ENCODE data around the gene TAB3.

Gene TAB3

GRCh38 chrX:30910124-30910860 lies 21.2 kb upstream of the TAB3 start:
- H3K9ac ChIP-seq, result no peak overlapping the region
- no peak for TF ChIP-seq Cebpa-rat (IDR thresholded peaks at IDR 0.05)
- no peak overlapping the region for H3K4me3 ChIP-seq

GRCh38 chrX:30906726-30907125 lies 17.7 kb upstream of the TAB3 start:
- no peak overlapping the region for H3K4me2 ChIP-seq
- no peak for TF ChIP-seq Cebpa-rat (IDR thresholded peaks at IDR 0.05)
- H3K9me3 ChIP-seq, result peaks cover under 1% of the 10 kb centered on the region; the same call in 1 of the 2 replicates
- H3K27me3 ChIP-seq, result no peaks in the 10 kb centered on the region
- H3K36me3 ChIP-seq, result no peaks in the 10 kb centered on the region
- H3K9ac ChIP-seq, result no peak overlapping the region
- H3K27ac ChIP-seq, result no peak overlapping the region; the same call in 1 of the 2 replicates
- H4K20me1 ChIP-seq, result no peaks in the 10 kb centered on the region
- H3K4me3 ChIP-seq, result no peak overlapping the region
- peaks cover 53% of the 10 kb centered on the region for H3K4me1 ChIP-seq

More at GRCh38 chrX:30910124-30910860, 21.2 kb upstream of the TAB3 start:
- Histone ChIP-seq H3K36me3 (no peaks in the 10 kb centered on the region), H3K9me3 (no peaks in the 10 kb centered on the region; the same call in 1 of the 2 replicates), H3K4me1 (peaks cover 24% of the 10 kb centered on the region), H4K20me1 (no peaks in the 10 kb centered on the region), H3K27ac (no peak overlapping the region), H3K27me3 (no peaks in the 10 kb centered on the region), H3K4me2 (peak overlapping the region; percentile 34)

GRCh38 chrX:30905321-30905720 lies 16.3 kb upstream of the TAB3 start:
- Histone ChIP-seq H3K27me3 (no peaks in the 10 kb centered on the region), H3K4me3 (no peak overlapping the region), H3K4me2 (peak overlapping the region; percentile 61), H3K27ac (peak overlapping the region; percentile 78), H3K9me3 (peaks cover 7% of the 10 kb centered on the region; the same call in 1 of the 2 replicates), H4K20me1 (no peaks in the 10 kb centered on the region), H3K36me3 (no peaks in the 10 kb centered on the region), H3K4me1 (peaks cover 50% of the 10 kb centered on the region), H3K9ac (no peak overlapping the region)
- no peak for TF ChIP-seq Cebpa-rat (IDR thresholded peaks at IDR 0.05)

- H3K9me3 ChIP-seq, result peaks cover 7% of the 10 kb centered on the region; the same call in 1 of the 2 replicates
- H3K27ac ChIP-seq, result peak overlapping the region; percentile 78
- no peak overlapping the region; the same call in 1 of the 2 replicates for H3K4me3 ChIP-seq
- H3K9ac ChIP-seq, result peak overlapping the region; percentile 55
- H4K20me1 ChIP-seq, result no peaks in the 10 kb centered on the region
- H3K4me2 ChIP-seq, result peak overlapping the region; percentile 61
- no peaks in the 10 kb centered on the region for H3K27me3 ChIP-seq
- H3K36me3 ChIP-seq, result no peaks in the 10 kb centered on the region
- TF ChIP-seq Cebpa-rat (IDR thresholded peaks at IDR 0.05), result no peak
- peaks cover 50% of the 10 kb centered on the region for H3K4me1 ChIP-seq
Observed at GRCh38 chrX:30904632-30905031, 15.6 kb upstream of the TAB3 start.

- H3K9ac ChIP-seq, result peak overlapping the region; percentile 55
- H3K36me3 ChIP-seq, result no peaks in the 10 kb centered on the region
- H4K20me1 ChIP-seq, result no peaks in the 10 kb centered on the region
- peak overlapping the region; percentile 61 for H3K4me2 ChIP-seq
- peak overlapping the region; percentile 78 for H3K27ac ChIP-seq
- peak overlapping the region; percentile 37; the same call in 1 of the 2 replicates for H3K4me3 ChIP-seq
- H3K4me1 ChIP-seq, result peaks cover 50% of the 10 kb centered on the region
- H3K9me3 ChIP-seq, result peaks cover 7% of the 10 kb centered on the region; the same call in 1 of the 2 replicates
- no peaks in the 10 kb centered on the region for H3K27me3 ChIP-seq
- no peak for TF ChIP-seq Cebpa-rat (IDR thresholded peaks at IDR 0.05)
Observed at GRCh38 chrX:30904186-30904585, 15.1 kb upstream of the TAB3 start.

- Histone ChIP-seq H3K9ac (no peak overlapping the region), H3K4me3 (no peak overlapping the region), H4K20me1 (no peaks in the 10 kb centered on the region), H3K27ac (no peak overlapping the region), H3K27me3 (no peaks in the 10 kb centered on the region), H3K36me3 (no peaks in the 10 kb centered on the region), H3K4me2 (peak overlapping the region; percentile 27; the same call in 1 of the 2 replicates), H3K4me1 (peaks cover 41% of the 10 kb centered on the region), H3K9me3 (peaks cover 7% of the 10 kb centered on the region; the same call in 1 of the 2 replicates)
- no peak for TF ChIP-seq Cebpa-rat (IDR thresholded peaks at IDR 0.05)
Observed at GRCh38 chrX:30900227-30900626, 11.2 kb upstream of the TAB3 start.

GRCh38 chrX:30898886-30899285 lies 9.8 kb upstream of the TAB3 start:
- no peak overlapping the region for H3K4me3 ChIP-seq
- H3K9ac ChIP-seq, result no peak overlapping the region
- no peak for TF ChIP-seq Cebpa-rat (IDR thresholded peaks at IDR 0.05)
- peaks cover 34% of the 10 kb centered on the region for H3K4me1 ChIP-seq
- no peak overlapping the region for H3K27ac ChIP-seq
- no peaks in the 10 kb centered on the region for H3K36me3 ChIP-seq
- H4K20me1 ChIP-seq, result no peaks in the 10 kb centered on the region
- no peak overlapping the region for H3K4me2 ChIP-seq
- peaks cover 7% of the 10 kb centered on the region; the same call in 1 of the 2 replicates for H3K9me3 ChIP-seq
- H3K27me3 ChIP-seq, result no peaks in the 10 kb centered on the region

- H3K27me3 ChIP-seq, result no peaks in the 10 kb centered on the region
Observed at GRCh38 chrX:30895370-30895769, 6.3 kb upstream of the TAB3 start.

GRCh38 chrX:30893206-30893605 lies 4.2 kb upstream of the TAB3 start:
- Histone ChIP-seq H4K20me1 (no peaks in the 10 kb centered on the region), H3K4me3 (no peak overlapping the region), H3K36me3 (no peaks in the 10 kb centered on the region), H3K9me3 (0 out of 2 replicates have a peak, but pooled peaks cover 10% of the 10 kb centered on the region), H3K27ac (no peak overlapping the region), H3K4me1 (peaks cover 16% of the 10 kb centered on the region), H3K9ac (no peak overlapping the region), H3K27me3 (no peaks in the 10 kb centered on the region), H3K4me2 (no peak overlapping the region)
- no peak for TF ChIP-seq Cebpa-rat (IDR thresholded peaks at IDR 0.05)

More at GRCh38 chrX:30895370-30895769, 6.3 kb upstream of the TAB3 start:
- no peak for TF ChIP-seq Cebpa-rat (IDR thresholded peaks at IDR 0.05)
- Histone ChIP-seq H3K4me3 (no peak overlapping the region), H3K4me1 (peaks cover 21% of the 10 kb centered on the region), H3K27ac (no peak overlapping the region), H3K9ac (no peak overlapping the region), H4K20me1 (no peaks in the 10 kb centered on the region), H3K4me2 (peak overlapping the region; percentile 42), H3K9me3 (no peaks in the 10 kb centered on the region), H3K36me3 (no peaks in the 10 kb centered on the region)

- Histone ChIP-seq H3K9ac (no peak overlapping the region), H3K36me3 (no peaks in the 10 kb centered on the region), H3K27me3 (no peaks in the 10 kb centered on the region), H4K20me1 (peaks cover 4% of the 10 kb centered on the region; the same call in 1 of the 2 replicates), H3K4me2 (no peak overlapping the region), H3K4me1 (peaks cover 20% of the 10 kb centered on the region), H3K9me3 (0 out of 2 replicates have a peak, but pooled peaks cover 10% of the 10 kb centered on the region), H3K27ac (no peak overlapping the region), H3K4me3 (no peak overlapping the region)
- no peak for TF ChIP-seq Cebpa-rat (IDR thresholded peaks at IDR 0.05)
Observed at GRCh38 chrX:30892591-30892990, 3.5 kb upstream of the TAB3 start.
